ENCODE results near the gene PRRG3.

GRCh38 chrX:151713849-151714248 is 18.6 kb downstream of the PRRG3 start:
- peak; percentile 60 for TF ChIP-seq CTCF (IDR thresholded peaks at IDR 0.05; ENCODE audit: low read depth, low read length)
- no peak for TF ChIP-seq POLR2A (IDR thresholded peaks at IDR 0.05; ENCODE audit: extremely low read depth, insufficient read length)
- TF ChIP-seq MYC (IDR thresholded peaks at IDR 0.05; ENCODE audit: low read depth, low read length), result no peak
- TF ChIP-seq, protein P1, sequence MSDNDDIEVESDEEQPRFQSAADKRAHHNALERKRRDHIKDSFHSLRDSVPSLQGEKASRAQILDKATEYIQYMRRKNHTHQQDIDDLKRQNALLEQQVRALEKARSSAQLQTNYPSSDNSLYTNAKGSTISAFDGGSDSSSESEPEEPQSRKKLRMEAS (IDR thresholded peaks at IDR 0.05; ENCODE audit: low read depth, low read length), result no peak
